HG03442 (cell line): Measurements from ENCODE around the gene TBC1D8.
A peak's percentile ranks its signal among the peaks of the same experiment; 100 is the strongest.

Source experiments
- ATAC-seq: cut with Tn5 transposase; IDR thresholded peaks from one replicate; pipeline ENCODE4 v1.9.1; 2021; ENCODE audit warnings: mild to moderate bottlenecking, moderate library complexity; ENCODE audit not compliant: unreplicated experiment

TBC1D8 gene

DNA sequence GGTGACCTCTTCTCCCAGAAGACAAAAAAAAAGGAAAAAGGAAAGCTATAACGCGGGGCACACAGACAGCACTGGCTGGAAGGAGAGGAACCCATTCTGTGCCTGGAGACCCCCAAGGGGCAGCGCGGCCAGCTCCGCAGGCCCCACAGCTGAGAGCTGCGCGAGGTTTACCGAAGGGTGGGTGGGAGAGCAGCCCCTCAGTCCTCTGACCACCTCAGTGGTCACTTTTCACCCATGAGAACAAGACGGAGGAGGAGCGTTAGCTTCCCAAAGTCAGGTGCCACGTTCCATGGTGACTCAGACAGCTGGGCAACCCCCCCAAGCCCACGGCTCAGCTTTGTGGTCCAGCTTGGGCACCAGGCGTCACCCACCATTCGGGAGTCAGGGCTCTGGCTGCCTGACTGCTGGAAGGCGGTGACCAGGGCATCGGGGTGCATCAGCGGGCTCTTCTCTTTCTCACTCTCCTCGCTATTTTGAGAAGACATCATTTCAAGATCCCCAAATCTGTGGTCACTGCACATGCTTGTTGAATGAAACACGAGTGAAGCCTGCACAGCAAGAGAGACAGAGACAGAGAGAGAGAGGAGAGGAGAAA, 113.9 kb downstream of the TBC1D8 start:
- ATAC-seq, result no peak

DNA sequence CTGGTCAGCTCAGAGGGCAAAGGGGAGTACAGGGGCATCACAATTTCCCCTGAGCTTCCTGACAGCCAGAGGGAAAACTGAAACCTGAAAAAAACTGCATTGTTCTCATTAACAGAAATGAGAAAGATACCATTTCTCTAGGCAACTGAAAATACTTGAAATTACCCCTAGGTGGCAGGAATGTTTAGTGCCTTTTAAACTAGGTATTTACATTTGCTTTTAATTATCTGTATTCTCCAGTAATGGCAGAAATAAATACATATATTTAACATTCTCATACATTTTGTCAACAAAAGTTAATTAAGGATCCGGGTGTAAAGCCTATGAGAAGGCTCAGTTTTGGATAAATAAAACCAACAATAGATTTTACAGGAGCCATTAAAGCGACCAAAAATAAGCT, 114.6 kb downstream of the TBC1D8 start:
- ATAC-seq, result no peak

DNA sequence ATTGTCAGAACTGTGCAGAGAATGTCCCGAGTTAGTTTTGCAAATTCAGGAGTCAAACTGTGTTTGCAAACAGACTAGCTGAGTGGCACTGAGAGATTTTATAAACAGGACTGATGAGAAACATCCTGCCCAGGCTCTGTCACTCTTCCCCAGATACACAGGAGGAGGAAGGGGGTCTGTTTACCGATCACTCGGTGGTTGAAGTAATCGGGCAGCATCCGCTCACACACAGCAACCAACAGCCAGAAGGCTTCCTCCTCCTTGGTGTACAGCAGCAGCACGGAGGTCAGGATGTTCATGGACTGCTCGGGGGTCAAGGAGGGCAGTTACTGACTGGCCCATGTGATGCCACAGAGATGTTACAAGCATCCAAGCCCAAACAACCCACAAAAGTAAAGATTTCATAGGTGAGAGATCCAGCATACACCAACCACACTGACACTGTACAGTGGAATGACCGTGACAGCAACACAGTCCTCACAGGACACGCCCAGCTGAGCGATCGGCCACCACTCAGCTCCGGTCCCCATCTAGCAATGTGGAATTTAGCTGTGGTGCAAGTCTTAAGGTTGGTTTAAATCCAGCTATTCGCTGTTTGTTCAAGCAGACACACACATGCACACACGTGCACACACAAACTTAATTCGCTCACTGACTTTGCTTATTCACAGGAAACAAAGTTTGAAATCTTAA, 119.0 kb downstream of the TBC1D8 start:
- no peak for ATAC-seq

DNA sequence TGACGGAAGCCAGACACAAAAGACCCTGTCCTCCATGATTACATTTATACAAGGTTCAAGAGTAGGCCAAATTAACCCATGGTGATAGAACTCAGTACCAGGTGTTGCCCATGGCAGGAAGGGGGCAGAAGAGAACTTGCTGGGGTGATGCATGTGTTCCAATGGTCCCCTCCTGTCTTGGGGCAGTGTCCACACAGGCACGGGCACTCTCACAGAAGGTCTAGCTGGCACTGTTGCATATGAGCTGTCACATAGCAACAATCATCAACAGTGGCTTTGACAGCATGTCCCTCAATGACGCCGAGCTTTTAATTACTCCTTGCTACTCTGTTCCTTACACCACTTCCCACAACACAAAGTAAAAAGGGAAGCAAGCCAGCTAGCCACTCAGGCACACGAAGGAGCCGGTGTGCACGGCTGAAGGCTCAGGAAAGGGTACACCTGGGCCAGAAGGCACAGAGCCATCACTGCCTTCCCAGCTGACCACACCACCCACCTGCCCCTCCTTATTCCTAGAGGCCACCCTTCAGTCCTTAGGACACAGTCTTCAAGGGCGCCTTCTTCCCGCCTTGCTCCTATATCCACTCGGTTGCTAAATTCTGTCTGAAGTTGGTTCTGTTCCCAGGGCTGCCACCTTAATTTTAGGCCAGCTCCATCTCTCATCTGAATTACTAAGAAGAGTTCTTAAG, 120.2 kb downstream of the TBC1D8 start:
- no peak for ATAC-seq

DNA sequence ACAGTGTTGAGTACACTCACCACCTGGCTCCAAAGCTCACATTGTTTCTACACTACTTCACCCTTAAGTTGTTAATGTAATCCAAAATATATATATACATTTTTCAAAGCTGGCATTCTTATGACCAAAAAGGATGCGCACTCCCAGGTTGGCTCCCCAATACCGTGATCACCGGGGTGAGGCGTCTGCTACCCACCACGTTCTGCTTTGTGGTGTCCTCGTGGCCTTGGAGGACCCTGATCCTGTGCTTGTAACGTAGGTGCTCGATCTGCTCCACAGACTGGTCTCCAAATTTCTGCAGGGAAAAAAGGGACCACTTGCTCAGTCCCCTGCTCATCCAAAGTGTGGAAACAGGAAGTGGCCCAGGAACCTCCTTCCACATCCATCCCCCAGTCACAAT, 123.3 kb downstream of the TBC1D8 start:
- no peak for ATAC-seq

DNA sequence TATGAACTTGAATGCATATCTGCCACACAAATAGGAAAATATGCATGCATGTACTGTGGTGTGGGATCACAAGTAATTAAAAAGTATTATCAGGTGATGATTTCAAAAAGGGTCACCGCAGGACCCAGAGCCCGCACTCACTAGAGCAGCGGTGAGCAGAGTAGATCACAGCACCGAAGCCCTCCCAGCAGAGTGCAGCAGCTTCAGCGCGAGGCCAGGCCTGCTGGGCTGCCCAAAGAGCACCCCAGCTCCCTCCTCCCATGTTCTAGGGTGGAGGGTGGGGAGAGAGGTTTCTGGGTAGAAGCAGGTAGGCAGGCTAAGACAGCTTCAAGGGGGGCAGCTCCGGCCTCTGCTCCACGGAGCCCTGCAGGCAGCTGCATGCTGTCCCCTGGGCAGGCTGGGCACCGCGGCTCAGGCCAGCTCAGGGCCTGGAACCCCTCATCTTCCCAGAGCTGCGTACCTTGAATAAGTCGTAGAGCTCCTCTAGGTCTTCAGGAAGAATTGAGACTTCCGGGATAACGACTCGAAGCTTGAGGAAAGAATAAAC, 124.2 kb downstream of the TBC1D8 start:
- ATAC-seq, result no peak

DNA sequence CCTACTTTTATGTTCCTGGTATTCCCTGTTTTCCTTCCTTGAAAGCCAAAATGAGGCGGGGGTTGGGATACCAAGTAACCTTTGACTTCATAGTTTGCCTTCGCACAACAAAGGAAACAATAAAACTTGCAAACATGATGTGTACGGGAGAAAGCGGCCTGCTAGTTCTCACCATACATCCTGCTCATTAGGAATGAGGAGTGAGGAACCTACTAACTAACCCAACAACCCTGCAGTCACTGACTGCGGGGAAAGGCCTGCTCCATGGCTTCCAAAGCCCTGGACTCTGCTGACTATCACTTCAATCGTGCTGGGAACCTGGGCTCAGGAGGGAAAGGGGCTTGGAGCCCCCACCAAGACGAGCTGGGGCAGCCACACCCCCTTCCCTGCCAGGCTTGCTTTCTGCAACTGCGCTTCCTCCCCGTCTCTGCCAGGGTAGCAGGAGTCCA, 124.9 kb downstream of the TBC1D8 start:
- ATAC-seq, result no peak

DNA sequence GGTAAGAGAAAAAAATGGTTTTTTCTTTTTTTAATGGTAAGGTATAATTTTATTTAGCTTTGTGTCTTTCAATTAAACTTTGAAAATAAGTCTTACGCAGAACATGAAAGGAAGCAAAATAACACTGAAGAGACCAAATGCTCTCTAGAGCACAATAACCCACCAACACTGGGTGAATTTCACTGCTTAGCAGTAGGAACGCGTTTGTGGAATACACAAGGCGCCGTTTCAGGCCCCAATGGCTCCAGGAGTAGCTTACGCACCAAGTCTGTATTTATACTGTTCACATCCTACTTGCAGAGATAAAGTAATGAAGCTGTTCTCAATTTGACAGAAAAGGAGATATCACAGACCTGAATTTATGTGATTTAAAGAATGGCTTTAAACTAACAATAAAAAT, 125.6 kb downstream of the TBC1D8 start:
- no peak for ATAC-seq

DNA sequence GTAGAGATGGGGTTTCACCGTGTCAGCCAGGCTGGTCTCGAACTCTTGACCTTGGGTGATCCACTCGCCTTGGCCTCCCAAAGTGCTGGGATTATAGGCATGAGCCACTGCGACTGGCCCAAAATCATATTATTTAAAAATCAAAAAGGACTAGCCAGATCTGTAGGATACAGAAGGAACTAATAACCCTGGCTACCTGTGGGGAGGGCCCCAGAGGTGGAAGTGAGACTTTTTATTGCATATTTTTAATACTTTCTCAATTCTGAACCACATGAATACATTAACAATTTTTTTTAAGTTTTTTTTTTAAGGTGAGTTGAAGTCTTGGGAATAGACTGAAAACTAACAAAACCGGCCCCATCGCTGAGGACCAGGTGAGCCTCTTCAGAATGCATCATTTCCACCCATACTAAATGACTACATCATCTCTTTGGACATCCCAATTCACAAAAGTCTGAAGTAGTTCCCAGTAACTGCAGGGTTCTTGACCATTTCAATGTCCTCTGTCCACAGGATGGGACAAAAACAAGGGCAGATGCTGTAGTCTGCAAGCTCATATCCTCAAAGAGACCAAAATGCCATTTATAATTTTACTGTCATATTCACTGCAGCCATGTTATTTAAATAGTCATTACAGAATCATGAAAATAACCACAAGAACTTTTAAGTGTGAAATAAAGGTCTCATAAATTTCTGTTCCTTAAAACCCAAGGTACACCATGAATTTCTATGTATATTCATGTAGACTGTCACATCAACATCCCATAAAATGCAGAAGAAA, 127.7 kb downstream of the TBC1D8 start:
- ATAC-seq, result no peak

DNA sequence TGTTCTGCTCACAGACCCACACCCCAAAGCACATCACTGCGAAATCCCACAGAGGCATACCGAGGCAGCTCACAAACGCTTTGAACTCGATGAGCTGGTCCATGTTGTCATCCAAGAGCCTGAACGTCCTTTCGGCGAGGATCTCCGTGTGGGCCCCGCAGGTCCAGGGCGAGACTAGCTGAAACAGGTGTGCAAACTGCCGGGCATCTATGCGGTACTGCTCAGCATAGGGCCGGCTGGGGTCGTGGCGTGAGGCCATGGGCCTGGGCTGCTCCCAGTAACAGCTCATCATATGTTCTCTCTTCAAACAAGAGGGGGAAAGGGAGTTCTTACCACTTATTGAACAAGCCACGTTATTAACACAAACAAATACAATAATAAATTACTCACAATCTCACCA, 129.0 kb downstream of the TBC1D8 start:
- no peak for ATAC-seq

DNA sequence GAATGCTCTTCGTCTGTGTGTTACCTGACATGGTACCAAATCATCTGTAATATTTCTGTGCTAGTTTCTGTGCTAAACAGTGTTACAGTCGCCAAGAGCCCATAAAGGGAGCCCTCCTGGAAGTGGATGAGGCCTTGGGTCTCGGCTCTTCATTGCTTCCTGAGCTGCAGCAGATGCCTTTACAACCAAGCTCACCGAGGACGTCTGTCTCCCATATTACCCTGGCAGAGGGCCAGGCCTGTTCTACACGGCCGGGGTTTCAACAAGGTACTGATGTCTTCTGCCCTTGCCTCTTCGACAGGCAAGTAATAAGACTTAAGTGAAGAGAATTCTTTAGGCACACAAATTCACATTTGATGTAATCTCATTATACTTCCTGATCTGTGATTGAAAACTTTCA, 132.2 kb downstream of the TBC1D8 start:
- ATAC-seq, result no peak

DNA sequence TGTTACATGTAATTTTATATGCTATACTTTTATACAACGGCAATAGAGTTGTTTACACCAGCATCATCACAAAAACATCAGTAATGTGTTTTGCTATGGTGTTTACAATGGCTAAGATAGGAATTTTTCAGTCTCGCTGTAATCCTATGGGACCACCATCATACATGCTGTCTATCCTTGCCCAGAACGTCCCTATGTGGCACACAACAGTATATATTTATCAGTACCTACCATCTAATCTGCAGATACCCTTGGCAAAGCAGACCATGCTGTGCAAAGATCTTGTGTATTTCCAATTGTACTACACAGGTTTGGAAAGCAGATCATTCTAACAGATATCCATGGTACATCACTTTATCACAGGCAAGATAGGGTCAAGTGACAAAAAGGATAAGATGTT, 133.8 kb downstream of the TBC1D8 start:
- no peak for ATAC-seq

DNA sequence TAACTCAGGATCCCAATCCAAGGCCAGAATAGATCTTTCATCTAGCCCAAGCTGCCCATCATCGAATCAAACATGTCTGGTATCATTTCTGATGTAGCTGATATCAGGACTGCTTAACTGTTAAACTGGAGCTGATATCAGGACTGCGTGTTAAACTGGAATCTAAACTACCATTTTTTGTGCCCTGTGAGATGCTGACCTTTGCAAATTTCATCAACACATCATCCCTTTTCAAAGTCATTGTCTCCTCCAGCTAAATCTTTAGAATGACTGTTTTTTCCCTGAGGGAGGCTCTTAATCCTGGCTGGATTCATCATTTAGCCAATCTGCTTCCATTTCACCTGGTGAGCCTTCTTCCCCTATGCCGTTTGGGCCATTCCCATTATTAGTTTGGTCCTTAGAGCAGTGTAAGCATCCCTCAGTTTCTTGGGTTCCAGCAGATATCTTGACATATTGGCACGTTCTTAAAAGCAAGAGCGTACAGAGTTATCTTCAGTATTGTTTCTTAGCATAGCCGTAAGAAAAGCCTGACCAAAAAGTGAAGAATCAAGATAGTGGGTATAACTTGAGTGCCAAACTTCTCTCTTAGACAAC, 136.8 kb downstream of the TBC1D8 start:
- no peak for ATAC-seq

DNA sequence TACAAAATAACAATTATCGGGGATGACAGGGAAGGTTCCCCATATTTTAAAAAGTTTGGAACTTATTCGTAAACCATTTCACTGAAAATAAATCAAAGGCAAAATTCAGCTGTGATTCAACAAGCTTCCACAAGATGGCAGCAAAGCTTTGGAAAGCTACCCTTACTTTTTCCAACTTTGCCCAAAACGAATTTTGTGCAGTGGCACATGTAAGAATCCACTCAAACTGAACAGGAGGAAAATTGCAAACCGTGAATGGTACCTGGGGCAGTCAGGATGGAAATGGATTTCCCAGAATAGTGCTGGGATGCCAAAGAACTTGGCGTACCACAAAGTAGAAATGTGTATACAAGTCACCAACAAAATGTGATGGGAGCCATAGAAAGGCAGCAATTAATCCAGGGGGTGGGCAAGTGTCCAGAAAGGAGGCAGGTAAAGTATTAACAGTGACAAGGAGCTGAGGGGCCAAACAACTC, 138.4 kb downstream of the TBC1D8 start:
- no peak for ATAC-seq

DNA sequence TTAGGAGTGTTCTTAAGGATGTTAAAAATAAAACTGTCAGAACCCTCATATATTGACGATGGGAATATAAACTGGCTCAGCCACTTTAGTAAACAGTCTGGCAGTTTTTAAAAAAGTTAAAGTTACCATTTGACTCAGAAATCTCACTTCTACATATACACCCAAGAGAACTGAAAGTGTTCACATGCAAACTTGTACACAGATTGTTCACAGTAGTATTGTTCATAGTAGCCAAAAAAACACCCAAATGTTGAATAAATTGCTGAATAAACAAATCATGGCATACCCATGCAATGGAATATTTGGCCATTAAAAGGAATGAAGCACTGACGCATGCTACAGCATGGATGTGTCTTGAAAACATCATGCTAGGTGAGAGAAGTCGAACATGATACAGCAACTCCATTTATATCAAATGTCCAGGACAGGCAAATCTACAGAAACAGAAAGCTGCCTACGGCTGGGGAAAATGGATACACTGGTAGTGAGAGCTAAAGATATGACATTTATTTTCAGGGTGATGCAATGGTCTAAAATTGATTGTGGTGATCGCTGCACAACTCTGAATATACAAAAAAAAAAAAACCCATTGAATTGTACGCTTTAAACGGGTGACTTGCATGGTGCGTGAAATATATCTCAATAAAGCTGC, 139.0 kb downstream of the TBC1D8 start:
- ATAC-seq, result peak; percentile 87

DNA sequence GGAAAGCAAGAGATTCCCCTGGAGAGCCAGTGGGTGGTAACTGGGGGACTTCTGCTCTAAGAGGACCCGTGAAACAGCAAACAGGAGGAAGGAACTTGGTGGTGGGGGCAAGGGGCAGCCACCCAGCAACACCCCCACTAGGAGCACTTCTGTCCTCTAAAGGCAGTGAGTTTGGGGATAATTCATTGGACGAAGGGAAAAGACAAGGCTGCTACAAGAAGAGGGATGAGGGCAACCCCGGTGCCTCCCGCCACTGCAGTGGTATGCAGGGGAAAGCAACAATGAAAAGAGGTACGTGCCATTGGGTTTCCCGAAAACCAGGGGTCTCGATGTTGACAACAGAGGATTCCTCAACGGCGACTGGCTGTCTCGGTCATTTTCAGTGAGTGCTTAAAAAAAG, 140.0 kb downstream of the TBC1D8 start:
- no peak for ATAC-seq

DNA sequence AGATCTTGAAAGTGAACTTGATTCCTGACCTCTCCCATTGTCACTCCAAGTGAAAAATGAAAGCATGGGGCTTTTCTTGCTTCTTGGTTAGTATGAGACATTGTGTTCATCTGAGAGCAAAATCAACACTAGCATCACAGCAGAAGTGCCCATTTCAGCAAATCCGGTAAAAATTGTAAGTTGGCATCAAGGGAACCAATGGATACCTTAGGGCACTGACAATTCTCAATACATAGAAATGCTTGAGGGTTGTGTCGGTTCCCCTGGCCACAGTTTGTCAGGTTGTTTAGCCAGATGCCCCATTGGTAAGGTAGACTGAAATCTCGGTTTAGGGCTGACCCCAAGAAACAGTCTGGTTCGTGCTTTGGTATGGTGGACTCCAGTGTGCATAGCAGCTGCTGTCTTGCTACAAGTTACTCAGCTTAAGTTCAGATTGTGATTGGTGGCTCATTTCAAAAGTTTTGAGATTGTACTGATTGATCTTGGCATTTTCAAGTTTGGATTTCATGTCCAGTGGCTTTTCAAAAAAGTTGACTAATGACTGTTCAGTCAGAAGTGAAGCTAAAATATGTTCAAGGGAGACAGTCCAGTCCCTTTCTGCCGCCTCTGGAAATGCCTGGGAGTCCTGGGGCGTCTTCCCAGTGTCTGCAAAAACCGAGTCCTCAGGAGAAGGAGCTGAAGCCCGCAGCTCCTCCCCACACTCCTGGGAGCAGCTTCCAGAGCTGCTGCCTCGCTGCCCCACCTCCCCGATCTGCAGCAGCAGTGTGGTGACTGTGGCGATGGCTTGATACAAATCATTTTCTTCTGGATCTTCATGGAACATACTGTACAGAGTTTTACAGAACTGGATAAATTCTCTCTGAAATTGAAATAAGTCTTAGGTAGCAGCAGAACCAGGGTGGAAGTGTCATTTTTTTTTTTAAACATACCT, 143.5 kb downstream of the TBC1D8 start:
- no peak for ATAC-seq

DNA sequence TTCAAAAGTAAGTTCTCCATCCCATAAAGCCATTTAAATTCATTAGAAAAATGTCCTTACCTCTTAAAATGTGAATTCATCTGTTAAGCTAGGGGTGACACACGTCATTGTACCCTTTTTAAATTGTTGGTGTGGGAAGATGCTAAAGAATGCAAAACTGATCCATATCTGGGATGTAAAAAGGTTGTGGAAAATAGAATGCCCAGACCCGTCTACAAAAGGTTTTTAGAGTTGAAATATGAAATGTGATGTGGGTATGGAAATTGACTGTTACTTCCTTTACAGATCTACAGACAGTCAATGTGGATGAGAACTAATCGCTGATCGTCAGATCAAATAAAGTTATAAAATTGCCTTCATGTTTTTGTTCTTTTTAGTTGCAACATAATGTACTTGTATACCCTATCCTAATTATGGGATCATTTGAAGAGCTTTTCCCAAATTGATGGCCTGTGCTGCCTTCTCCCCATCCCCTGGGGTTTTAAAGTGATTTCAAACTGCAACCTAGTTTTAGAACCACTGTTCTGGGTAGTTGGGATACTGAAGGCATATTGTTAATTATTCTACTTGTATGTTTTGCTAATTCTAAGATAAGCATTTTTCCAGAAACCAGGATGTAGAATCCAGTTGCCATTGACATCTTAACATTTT, 145.0 kb downstream of the TBC1D8 start:
- no peak for ATAC-seq
